SK-N-SH (cell line): Measurements from ENCODE around the gene TIAM1. TPM values are rescaled to one million over a fixed set of nuclear protein-coding genes. Genes with fewer than 3 reads are reported as not detected.

ENCODE experiments used
- CTCF ChIA-PET: fragments of 300-600, 350-600 bp; formaldehyde crosslinking; extraction: SDS; loops from one replicate; lab custom pipeline; 2021; lab: Yijun Ruan, JAX
- POLR2A ChIA-PET: fragments of 350-600 bp; sonication (Branson Sonifier 250); formaldehyde crosslinking; extraction: SDS; loops from one replicate; lab custom pipeline; 2020; ENCODE audit warnings: antibody characterized with exemption, inconsistent platforms; lab: Yijun Ruan, JAX
- DNase-seq: peaks from one replicate; pipeline ENCODE4 v3.0.0; 2012
- H2AFZ ChIP-seq: fragments of 200-600 bp; sonication (generic); 2 replicates; pipeline ENCODE4 v1.8.1; 2016; ENCODE audit warnings: antibody characterized with exemption, mild to moderate bottlenecking, low read depth
- H3F3A ChIP-seq: fragments of 200-600 bp; sonication (generic); replicated peaks from 2 replicates; pipeline ENCODE3; 2016; ENCODE audit warnings: antibody characterized with exemption, mild to moderate bottlenecking; ENCODE audit not compliant: insufficient read depth
- H3K27ac ChIP-seq, 2 experiments: fragments of 200-500 bp in 1 of 2; fragments of 200-600 bp in 1 of 2; sonication (Bioruptor generic) in 1 of 2; sonication (generic), shearing (Covaris generic) in 1 of 2; 2 replicates each; pipeline versions ENCODE4 v1.5.1 to v1.6.1; 2014 to 2016; ENCODE audit warnings: low read depth in 2 of 2, inconsistent platforms in 1 of 2, low read length in 1 of 2, mild to moderate bottlenecking in 1 of 2, mixed read lengths in 1 of 2
- H3K27me3 ChIP-seq: fragments of 200-600 bp; sonication (generic), shearing (Covaris generic); 2 replicates; pipeline ENCODE4 v1.6.1; 2016; ENCODE audit warnings: mixed run types; ENCODE audit not compliant: insufficient read depth
- H3K36me3 ChIP-seq, 2 experiments: fragments of 200-500 bp in 1 of 2; fragments of 200-600 bp in 1 of 2; sonication (Bioruptor generic) in 1 of 2; sonication (generic) in 1 of 2; replicated peaks in 1 of 2; 2 replicates each; pipeline versions ENCODE3 to v1.5.1; 2014 to 2016; ENCODE audit warnings: low read length in 1 of 2, mild to moderate bottlenecking in 1 of 2; ENCODE audit not compliant: insufficient read depth in 2 of 2, control insufficient read depth in 1 of 2
- H3K4me1 ChIP-seq, 2 experiments: fragments of 200-500 bp in 1 of 2; fragments of 200-600 bp in 1 of 2; sonication (Bioruptor generic) in 1 of 2; sonication (generic), shearing (Covaris generic) in 1 of 2; 2 replicates each; pipeline versions ENCODE4 v1.5.1 to v1.6.1; 2014 to 2016; ENCODE audit warnings: low read depth in 1 of 2, low read length in 1 of 2, mixed run types in 1 of 2; ENCODE audit not compliant: insufficient read depth in 2 of 2, control insufficient read depth in 1 of 2
- H3K4me2 ChIP-seq: fragments of 200-600 bp; sonication (generic), shearing (Covaris generic); 2 replicates; pipeline ENCODE4 v1.6.1; 2017; ENCODE audit warnings: mixed run types
- H3K4me3 ChIP-seq, 2 experiments: fragments of 200-500 bp in 1 of 2; fragments of 200-600 bp in 1 of 2; sonication (Bioruptor generic) in 1 of 2; sonication (generic), shearing (Covaris generic) in 1 of 2; 2 replicates each; pipeline versions ENCODE4 v1.5.1 to v1.8.1; 2014 to 2016; ENCODE audit warnings: low read depth in 2 of 2, inconsistent platforms in 1 of 2, low read length in 1 of 2, mild to moderate bottlenecking in 1 of 2, mixed read lengths in 1 of 2, moderate library complexity in 1 of 2
- H3K79me2 ChIP-seq: fragments of 200-600 bp; sonication (generic); 2 replicates; pipeline ENCODE4 v1.8.1; 2017; ENCODE audit warnings: mild to moderate bottlenecking; ENCODE audit not compliant: insufficient read depth
- H3K9ac ChIP-seq: fragments of 200-600 bp; sonication (generic); 2 replicates; pipeline ENCODE4 v1.6.1; 2017; ENCODE audit warnings: mixed run types
- H3K9me2 ChIP-seq: fragments of 200-600 bp; sonication (generic); 2 replicates; pipeline ENCODE4 v1.6.1; 2017; ENCODE audit warnings: mixed run types
- H3K9me3 ChIP-seq: fragments of 200-600 bp; sonication (generic); 2 replicates; pipeline ENCODE4 v1.6.1; 2017; ENCODE audit warnings: mixed run types, mild to moderate bottlenecking, moderate library complexity
- H4K20me1 ChIP-seq: fragments of 200-600 bp; sonication (generic); 2 replicates; pipeline ENCODE4 v1.6.1; 2017; ENCODE audit warnings: mild to moderate bottlenecking, mixed run types; ENCODE audit not compliant: insufficient read depth
- CHD2 ChIP-seq: fragments of 150-350 bp; IDR thresholded peaks from 2 replicates; pipeline ENCODE4 v1.6.1; 2018; ENCODE audit warnings: low read length; ENCODE audit not compliant: partially characterized antibody
- ELF1 ChIP-seq: IDR thresholded peaks from 2 replicates; pipeline ENCODE4 v1.4.0; 2012
- EZH2phosphoT487 ChIP-seq: fragments of 200-600 bp; sonication (generic); IDR thresholded peaks from 2 replicates; pipeline ENCODE4 v1.6.1; 2017; ENCODE audit warnings: low read depth, mixed run types, mild to moderate bottlenecking, antibody characterized with exemption, moderate library complexity, borderline replicate concordance
- FOXJ3 ChIP-seq: sonication (generic); formaldehyde crosslinking; IDR thresholded peaks from 2 replicates; pipeline ENCODE4 v1.5.1; 2020; ENCODE audit warnings: mild to moderate bottlenecking, missing genetic modification reagents
- FOXM1 ChIP-seq: IDR thresholded peaks from 2 replicates; pipeline ENCODE4 v1.4.0; 2012; ENCODE audit warnings: low read depth, mild to moderate bottlenecking
- GABPA ChIP-seq: IDR thresholded peaks from 2 replicates; pipeline ENCODE4 v1.4.0; 2012; ENCODE audit warnings: low read depth, mild to moderate bottlenecking
- GATA2 ChIP-seq: sonication (generic); formaldehyde crosslinking; IDR thresholded peaks from 2 replicates; pipeline ENCODE4 v1.5.0; 2020; ENCODE audit warnings: mild to moderate bottlenecking, missing genetic modification reagents
- MEF2A ChIP-seq: IDR thresholded peaks from 2 replicates; pipeline ENCODE4 v1.4.0; 2012; ENCODE audit warnings: low read depth, borderline replicate concordance
- MXI1 ChIP-seq: IDR thresholded peaks from 2 replicates; pipeline ENCODE4 v1.6.1; 2012; ENCODE audit warnings: mild to moderate bottlenecking, low read depth, low read length, improper control_type of control experiment
- PBX3 ChIP-seq: IDR thresholded peaks from 2 replicates; pipeline ENCODE4; 2012
- RCOR1 ChIP-seq: fragments of 150-350 bp; IDR thresholded peaks from 2 replicates; pipeline ENCODE4 v1.6.1; 2017; ENCODE audit warnings: antibody characterized with exemption, low read length
- REST ChIP-seq: IDR thresholded peaks from 2 replicates; pipeline ENCODE4 v1.6.1; 2012; ENCODE audit warnings: mild to moderate bottlenecking, low read depth, low read length, moderate library complexity
- RFX5 ChIP-seq: IDR thresholded peaks from 2 replicates; pipeline ENCODE4 v1.6.1; 2012; ENCODE audit warnings: mild to moderate bottlenecking, improper control_type of control experiment, low read length
- TAF1 ChIP-seq: IDR thresholded peaks from 2 replicates; pipeline ENCODE4 v1.6.1; 2012; ENCODE audit warnings: low read depth, mild to moderate bottlenecking, low read length, moderate library complexity, borderline replicate concordance
- TCF12 ChIP-seq: IDR thresholded peaks from 2 replicates; pipeline ENCODE4 v1.4.0; 2012
- TEAD4 ChIP-seq: IDR thresholded peaks from 2 replicates; pipeline ENCODE4 v1.4.0; 2012; ENCODE audit warnings: mild to moderate bottlenecking, borderline replicate concordance; ENCODE audit not compliant: insufficient read depth
- USF1 ChIP-seq: IDR thresholded peaks from 2 replicates; pipeline ENCODE4 v1.4.0; 2012; ENCODE audit warnings: low read depth, borderline replicate concordance
- USF2 ChIP-seq: fragments of 150-350 bp; IDR thresholded peaks from 2 replicates; pipeline ENCODE4 v1.6.1; 2017; ENCODE audit warnings: antibody characterized with exemption, low read length, low read depth, borderline replicate concordance
- ZBTB33 ChIP-seq: IDR thresholded peaks from 2 replicates; pipeline ENCODE4 v1.4.0; 2012; ENCODE audit warnings: low read depth, borderline replicate concordance
- polyA plus RNA-seq, 3 experiments: library from polyadenylated mRNA; depleted of rRNA; stranded (reverse); fragments of >200 nt; gene quantifications; 2 replicates each; pipeline ENCODE4 v1.2.3, GENCODE V29; 2012

Gene TIAM1
- polyA plus RNA-seq, 1 of the 3 experiments (the other 2 are of a cell fraction), result 1.7 TPM

GRCh38 chr21:31090376-31090775, 253.7 kb downstream of the TIAM1 start:
- TF ChIP-seq USF2 (no peak), GABPA (no peak), RCOR1 (no peak), ELF1 (no peak), FOXM1 (no peak), MEF2A (no peak), EZH2phosphoT487 (no peak), RFX5 (no peak), ZBTB33 (no peak), PBX3 (no peak), TEAD4 (no peak), CHD2 (no peak), MXI1 (no peak), FOXJ3 (no peak), GATA2 (CRISPR knock-in tag) (no peak), TAF1 (no peak), REST (no peak), USF1 (no peak), TCF12 (no peak)
- no peak for DNase-seq
- H3K9me3 ChIP-seq, result no peaks in the 10 kb centered on the region
- no peaks in the 10 kb centered on the region; a peak in 1 of 4 replicates for H3K4me1 ChIP-seq
- no peaks in the 10 kb centered on the region; the same call in 1 of the 2 replicates for H3K27me3 ChIP-seq
- no peak overlapping the region for H2AFZ ChIP-seq
- ChIA-PET POLR2A (no interaction called here), CTCF (interaction anchor here (0.7 to 1.2 kb wide), 4 partner anchors 11 to 514 kb away, joined by 3 read pairs; no protein-coding TSS in a partner anchor)
- H4K20me1 ChIP-seq, result no peaks in the 10 kb centered on the region
- H3K4me3 ChIP-seq, result no peak overlapping the region
- no peak overlapping the region for H3K27ac ChIP-seq
- no peak overlapping the region for H3K9ac ChIP-seq
- H3F3A ChIP-seq, result no peaks in the 10 kb centered on the region
- no peaks in the 10 kb centered on the region for H3K79me2 ChIP-seq
- no peaks in the 10 kb centered on the region for H3K9me2 ChIP-seq
- H3K36me3 ChIP-seq, result no peaks in the 10 kb centered on the region
- H3K4me2 ChIP-seq, result no peak overlapping the region
